ENCODE data around the gene SNX32.

SNX32 gene

GRCh38 chr11:65797711-65798110 is 36.1 kb upstream of the SNX32 start:
- no peak for DNase-seq (ENCODE audit: low spot score)

- no peak for DNase-seq (ENCODE audit: low spot score)
These were observed 34.9 kb upstream of the SNX32 start for GRCh38 chr11:65798882-65799281.

- peak; percentile 45 for DNase-seq (ENCODE audit: low spot score)
These were observed 32.4 kb upstream of the SNX32 start for GRCh38 chr11:65801153-65801987.

DNA sequence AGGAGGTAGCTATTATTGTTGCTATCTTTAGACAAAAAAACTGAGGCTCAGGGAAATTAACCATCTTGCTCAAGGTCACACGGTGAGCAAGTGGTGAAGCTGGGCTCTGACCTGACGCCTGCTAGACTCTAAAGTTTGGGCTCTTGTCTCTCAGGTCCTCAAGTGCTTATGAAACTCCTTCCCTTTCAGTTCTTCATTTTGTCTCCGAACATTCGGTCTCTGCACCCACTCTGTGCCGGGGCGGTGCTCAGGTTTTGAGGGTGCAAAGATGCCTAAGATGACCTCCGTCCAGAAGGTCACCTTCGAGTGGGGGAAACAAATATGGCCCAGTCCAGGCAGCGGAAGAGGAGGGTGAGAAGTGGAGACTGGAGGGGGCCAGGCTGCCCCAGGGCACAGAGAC is 30.9 kb upstream of the SNX32 start:
- no peak for DNase-seq (ENCODE audit: low spot score)

DNA sequence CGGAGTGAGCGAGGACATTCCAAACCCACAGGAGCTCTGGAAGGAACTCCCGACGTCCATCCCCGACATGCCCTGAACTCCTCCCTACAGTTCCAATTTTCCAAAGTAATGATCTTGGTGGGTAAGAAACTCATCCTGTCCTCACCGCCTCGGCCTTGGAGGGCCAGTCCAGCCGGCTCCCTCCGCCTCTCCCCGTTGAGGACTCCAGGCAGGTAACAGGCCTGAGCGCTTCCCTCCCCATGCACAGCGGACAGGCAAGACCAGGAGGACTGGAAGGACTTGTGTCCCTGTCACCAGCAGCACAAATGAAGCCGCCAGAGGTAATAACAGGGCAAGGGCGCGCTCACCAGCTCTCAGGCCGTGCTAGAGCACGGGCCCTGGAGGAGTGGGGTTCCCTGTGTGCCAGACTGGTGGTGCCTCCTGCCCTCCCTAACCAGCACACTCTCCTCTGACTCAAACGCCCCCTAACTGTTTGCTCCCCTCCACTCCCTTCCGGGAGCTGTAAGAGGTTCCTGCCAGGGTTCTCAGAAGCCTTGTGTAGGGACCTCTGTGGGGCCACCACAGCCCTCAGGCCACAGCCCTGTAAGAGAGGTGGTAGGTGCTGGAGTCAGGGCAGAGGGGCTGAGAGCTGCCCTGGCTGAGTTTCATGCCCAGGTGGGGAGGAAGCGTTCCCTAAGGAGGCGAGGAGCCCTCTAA is 29.8 kb upstream of the SNX32 start:
- DNase-seq (ENCODE audit: low spot score): no peak

- DNase-seq (ENCODE audit: low spot score): no peak
These were observed 26.8 kb upstream of the SNX32 start for GRCh38 chr11:65806979-65807378.

- DNase-seq (ENCODE audit: low spot score): no peak
These were observed 24.9 kb upstream of the SNX32 start for GRCh38 chr11:65808744-65809341.

DNA sequence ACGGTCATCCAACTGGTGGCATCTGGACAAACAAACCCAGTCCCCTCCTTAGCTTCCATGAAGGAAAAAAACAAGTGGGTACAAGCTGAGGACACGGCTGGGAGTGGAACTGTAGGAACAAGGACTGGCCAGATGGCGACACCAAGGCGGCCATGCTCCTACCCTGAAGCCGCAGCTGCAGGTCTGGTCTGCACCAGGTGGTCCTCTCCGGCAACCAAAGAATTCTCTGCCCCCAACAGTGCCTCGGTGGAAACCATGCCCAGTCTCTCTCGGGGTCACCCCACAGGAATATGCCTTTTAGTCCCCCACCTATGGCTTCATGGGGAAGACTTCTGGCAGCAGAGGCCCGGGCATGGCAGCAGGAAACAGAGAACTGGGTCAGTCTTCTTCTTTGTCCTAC is 24.3 kb upstream of the SNX32 start:
- no peak for DNase-seq (ENCODE audit: low spot score)

DNA sequence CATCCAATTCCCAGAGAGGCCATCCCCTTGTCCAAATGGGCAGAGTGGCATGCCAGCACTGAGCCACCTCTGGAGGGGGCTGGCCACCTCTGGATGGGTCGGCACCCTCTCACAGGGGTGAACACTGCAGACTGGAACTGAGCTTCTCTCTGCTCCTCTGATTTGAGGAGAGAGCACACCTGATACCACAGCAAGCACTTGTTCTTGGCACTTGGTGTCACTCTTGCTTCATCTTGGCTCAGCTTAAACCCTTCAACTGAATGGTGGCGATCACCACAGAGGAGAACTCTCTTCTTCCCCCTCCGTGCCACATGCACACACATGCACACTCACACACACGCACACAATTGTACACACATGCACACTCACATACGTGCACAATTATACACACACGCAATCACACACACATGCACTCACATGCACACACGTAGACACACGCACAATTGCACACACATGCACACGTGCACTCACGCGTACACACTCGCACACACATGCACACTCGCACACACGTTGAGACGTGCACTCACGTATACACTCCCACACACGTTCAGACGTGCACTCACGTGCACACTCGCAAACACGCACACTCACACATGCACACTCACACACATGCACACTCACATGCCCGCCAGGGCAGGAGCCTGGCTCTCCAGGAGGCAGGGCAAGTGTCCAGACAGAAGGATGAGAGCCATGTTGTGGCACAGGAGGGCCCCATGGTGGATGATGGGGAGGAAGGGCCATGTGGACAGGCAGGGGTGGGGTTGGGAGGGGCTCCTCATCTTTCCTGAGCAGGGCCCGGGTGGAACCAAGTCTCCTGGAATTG is 23.5 kb upstream of the SNX32 start:
- no peak for DNase-seq (ENCODE audit: low spot score)

DNA sequence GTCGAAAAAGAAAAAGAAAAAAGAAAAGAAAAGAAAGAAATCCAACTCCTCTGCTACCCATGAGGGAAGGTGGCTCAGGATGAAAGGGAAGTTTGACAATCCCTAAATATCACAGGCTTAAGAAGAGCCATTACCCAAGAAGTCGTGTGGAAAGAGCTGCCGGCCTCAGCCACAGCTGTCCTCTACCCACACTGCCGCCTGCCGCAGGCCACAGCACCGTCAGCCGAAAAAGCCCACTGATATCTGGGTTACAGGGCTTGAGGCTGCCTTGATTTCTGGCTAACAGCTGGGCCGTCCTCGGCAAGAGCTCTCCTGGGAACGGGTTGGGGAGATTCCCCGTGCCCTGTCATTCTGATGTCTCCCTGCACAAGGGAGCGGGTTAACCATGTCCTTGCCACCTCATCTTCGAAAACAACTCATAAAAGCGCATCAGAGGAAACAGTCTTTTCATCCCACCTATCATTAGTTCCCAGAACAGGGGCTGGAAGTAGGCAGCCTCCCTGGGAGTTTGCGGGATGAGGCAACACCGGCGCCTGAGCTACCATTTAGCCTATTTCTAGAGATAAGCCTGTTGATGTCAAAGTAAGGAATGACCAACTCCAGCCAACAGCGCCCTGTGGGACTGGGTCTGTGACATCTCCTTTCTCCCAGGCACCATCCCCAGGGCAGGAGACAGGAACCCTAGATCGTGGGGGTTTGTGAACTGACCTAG is 21.8 kb upstream of the SNX32 start:
- no peak for DNase-seq (ENCODE audit: low spot score)

DNA sequence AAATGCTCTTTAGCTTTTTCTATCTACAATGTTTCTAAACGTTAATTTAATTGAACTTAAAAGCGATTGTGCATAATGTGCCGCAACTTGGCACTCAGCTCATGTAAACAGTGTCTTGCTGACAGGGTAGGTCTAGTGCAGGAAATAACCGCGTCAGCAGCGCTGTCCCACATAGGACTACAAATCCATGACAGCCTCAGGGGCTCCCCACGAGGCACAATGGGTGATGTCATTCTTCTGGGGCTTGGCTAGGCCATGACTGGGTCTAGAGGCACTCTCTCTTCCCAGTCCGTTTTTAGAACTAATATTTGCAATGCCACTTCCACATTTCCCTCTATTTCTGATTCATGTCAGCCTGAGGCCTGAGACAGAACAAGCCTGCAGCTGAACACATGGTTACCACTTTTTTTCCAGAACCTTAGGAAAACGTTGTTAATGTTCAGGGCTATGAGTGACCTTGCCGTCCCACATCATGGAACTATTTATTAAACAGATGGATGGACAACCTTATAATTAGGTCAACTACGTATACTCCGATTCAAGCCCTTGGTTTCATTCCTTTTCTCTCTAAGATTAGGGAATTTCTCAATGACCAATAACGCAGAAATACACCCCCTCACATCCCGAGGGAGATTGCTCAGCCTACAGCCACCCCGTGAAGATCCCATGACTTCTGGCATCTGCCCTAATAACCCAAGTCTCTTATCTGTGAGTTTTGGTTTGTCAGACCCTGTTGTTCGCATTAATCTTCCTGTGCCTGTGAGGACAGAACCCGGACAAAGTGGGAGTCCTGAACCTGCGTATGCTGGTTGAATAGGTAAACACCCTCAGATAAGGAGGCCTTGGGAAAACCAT is 19.4 kb upstream of the SNX32 start:
- no peak for DNase-seq (ENCODE audit: low spot score)

GRCh38 chr11:65814986-65815565 is 18.7 kb upstream of the SNX32 start:
- DNase-seq (ENCODE audit: low spot score): no peak

GRCh38 chr11:65816696-65817095 is 17.1 kb upstream of the SNX32 start:
- no peak for DNase-seq (ENCODE audit: low spot score)

DNA sequence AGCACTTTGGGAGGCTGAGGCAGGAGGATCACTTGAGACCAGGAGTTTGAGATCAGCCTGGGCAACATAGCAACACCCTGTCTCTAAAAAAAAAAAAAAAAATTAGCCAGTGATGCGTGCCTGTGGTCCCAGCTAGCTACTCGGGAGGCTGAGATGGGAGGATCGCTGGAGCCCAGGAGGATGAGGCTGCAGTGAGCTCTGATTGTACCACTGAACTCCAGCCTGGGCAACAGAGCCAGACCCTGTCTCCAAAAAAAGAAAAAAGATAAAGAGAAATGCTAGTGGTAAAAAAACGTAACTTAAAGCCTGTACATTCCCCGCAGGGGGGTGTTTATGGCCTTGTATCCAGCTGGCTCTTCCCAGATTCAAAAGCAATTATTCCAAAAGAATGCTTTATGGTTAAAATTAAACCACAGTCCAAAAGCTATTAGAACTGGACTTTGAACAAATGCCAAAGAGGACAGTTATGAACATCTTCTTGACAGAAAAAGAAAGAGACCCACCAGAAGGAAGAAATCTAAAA is 16.4 kb upstream of the SNX32 start:
- DNase-seq (ENCODE audit: low spot score): no peak

- peak; percentile 95 for DNase-seq (ENCODE audit: low spot score)
These were observed 15.7 kb upstream of the SNX32 start for GRCh38 chr11:65817835-65818680.

DNA sequence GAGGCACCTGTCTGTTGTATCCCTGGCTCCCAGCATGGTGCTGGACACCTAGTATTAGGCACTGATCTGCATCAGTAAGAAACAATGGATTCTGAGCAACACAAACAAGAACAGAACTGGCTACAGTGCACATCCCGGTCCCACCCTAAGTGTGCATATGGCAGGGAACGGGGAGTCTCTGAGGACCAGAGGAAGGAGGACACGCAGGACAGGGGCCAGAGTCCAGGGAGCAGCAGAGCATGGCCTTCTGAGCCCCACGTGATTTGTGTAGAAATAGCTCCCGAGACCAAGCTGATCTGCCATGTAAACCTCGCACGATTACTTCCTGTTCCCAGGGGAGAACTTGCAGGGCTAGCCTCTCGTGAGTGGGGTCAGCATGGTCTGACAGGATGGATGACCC is 12.7 kb upstream of the SNX32 start:
- DNase-seq (ENCODE audit: low spot score): no peak

DNA sequence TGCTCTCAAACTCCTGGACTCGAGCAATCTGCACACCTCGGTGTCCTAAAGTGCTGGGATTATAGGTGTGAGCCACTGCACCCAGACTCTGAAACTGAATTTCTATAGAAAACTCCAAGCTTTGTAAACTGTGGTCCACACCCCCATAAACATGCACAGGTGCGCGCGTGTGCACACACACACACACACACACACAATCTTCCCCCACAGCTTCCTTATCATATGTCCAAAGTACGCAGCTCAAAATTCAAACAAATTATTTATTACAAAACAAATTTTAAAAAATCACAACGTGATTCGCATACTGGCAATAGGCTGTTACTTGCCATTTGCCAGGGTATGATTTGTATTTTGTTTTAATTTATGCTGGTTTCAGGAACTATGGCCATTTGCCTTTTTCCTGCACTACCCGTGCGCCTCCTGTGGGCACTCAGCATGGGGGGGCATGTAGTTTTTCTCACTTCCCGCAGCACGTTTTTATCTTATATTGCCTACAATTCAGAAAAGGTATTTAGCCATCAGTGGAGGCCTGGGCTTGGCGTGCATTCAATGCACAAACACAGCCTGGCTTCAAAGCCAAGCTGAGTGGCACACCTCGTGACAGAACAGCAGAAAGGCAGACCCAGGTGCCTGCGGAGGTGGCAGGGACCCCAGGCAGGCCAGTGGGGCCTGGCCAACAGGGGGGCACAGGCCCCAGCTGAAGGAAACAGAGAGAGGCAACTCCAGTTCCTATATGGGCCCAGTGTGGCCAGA is 10.8 kb upstream of the SNX32 start:
- DNase-seq (ENCODE audit: low spot score): no peak

DNA sequence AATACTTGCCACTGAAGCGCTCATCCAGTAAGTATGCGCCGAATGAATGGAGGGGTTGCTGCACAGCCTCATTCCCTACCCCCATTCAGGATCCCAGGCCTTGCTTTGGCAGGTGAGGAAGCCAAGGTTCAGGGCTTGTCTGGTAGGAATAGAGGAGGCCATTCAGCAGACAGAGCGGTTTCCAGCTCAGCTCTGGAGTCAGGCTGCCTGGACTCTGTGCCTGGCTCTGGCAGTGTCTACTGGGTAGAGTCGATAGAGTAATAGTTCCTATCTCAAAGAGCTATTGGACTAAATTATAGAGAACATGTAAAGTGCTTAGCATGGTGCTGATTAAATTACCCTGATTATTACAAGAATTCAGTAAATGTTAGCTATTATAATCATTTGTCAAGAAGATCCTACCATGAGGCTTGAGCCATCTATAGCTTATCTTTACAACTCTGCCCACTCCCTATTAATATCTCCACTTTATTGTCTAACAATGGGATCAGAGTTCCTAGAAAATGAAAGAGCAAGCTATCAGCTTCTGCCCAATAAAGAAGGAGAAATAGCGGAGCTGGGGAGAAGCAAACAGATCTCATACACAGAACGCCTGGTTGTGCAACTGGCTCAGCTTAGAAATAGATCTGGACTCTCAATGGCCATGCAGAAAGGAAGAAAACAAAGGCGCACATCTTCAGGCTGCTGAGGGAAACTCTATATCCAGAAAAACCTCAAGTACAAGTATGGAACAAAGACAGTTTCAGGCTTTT is 6.6 kb upstream of the SNX32 start:
- DNase-seq (ENCODE audit: low spot score): no peak
